Gastrocnemius medialis (tissue), 4 donors: ENCODE results near the gene DMBX1. TPM values are rescaled to one million over a fixed set of nuclear protein-coding genes. Genes with fewer than 3 reads are reported as not detected.

Experiments
- ATAC-seq, 2 donors: fragments of 150-250 bp; one replicate each; pipeline ENCODE4 v1.9.1; 2016
- DNase-seq, 2 donors: peaks; one replicate each; pipeline ENCODE4 v3.0.0-alpha.2; 2019
- H3K27ac ChIP-seq, 4 donors: fragments of 200-600 bp; sonication (generic); 1 replicate in 1 of 4; 2 replicates in 3 of 4; pipeline ENCODE4 v1.5.1; 2016 to 2018; ENCODE audit warnings: mild to moderate bottlenecking in 2 of 4, moderate library complexity in 1 of 4
- H3K27me3 ChIP-seq, 3 donors: fragments of 200-600 bp; sonication (generic) in 2 of 3; 1 replicate in 1 of 3; 2 replicates in 2 of 3; pipeline versions ENCODE4 v1.5.1 to v1.6.0; 2016 to 2019; ENCODE audit warnings: mild to moderate bottlenecking in 1 of 3, moderate library complexity in 1 of 3
- H3K36me3 ChIP-seq, 2 donors: fragments of 200-600 bp; sonication (generic) in 1 of 2; one replicate each; pipeline ENCODE4 v1.5.1; 2017 to 2018
- H3K4me1 ChIP-seq, 2 donors: fragments of 200-600 bp; sonication (generic) in 1 of 2; one replicate each; pipeline ENCODE4 v1.5.1; 2016 to 2017; ENCODE audit warnings: mild to moderate bottlenecking in 2 of 2
- H3K4me3 ChIP-seq, 4 donors: fragments of 200-600 bp; sonication (generic) in 3 of 4; 1 replicate in 1 of 4; 2 replicates in 3 of 4; pipeline ENCODE4 v1.5.1; 2016 to 2019; ENCODE audit warnings: mild to moderate bottlenecking in 2 of 4
- H3K9me3 ChIP-seq, 3 donors: fragments of 200-600 bp; sonication (generic) in 2 of 3; 1 replicate in 1 of 3; 2 replicates in 2 of 3; pipeline ENCODE4 v1.5.1; 2016 to 2019
- POLR2A ChIP-seq, 2 donors: fragments of 450-650 bp; IDR thresholded peaks; one replicate each; pipeline ENCODE4 v1.6.1; 2017; ENCODE audit warnings: antibody characterized with exemption in 2 of 2, mild to moderate bottlenecking in 2 of 2, moderate library complexity in 2 of 2
- in situ Hi-C, 4 donors: fragments of 200-750 bp; cut with MboI; loops; one replicate each; pipeline versions ENCODE4 v1.15.0 to v1.8.0; 2017; ENCODE audit warnings: low sequenced_read_pairs in 4 of 4
- intact Hi-C: fragments of 100-400 bp; cut with DNase I; formaldehyde crosslinking; loops from one replicate; pipeline ENCODE4 v1.15.1; 2023; ENCODE audit warnings: low total_unique reads
- total RNA-seq, 4 donors: library from RNA; depleted of rRNA; stranded (reverse); fragments of >200 nt; gene quantifications; one replicate each; pipeline versions ENCODE4 v1.1.0 to v1.2.3, GENCODE V29; 2016
- TF ChIP-seq, protein P1 (sequence below), 5 experiments: fragments of 450-650 bp in 3 of 5; fragments of 200-600 bp in 2 of 5; sonication (generic) in 2 of 5; IDR thresholded peaks in 4 of 5; conservative IDR thresholded peaks in 1 of 5; 1 replicate in 4 of 5; 2 replicates in 1 of 5; pipeline ENCODE4 v1.5.1; 2016 to 2019; ENCODE audit warnings: antibody characterized with exemption in 5 of 5, mild to moderate bottlenecking in 3 of 5, moderate library complexity in 3 of 5

Gene DMBX1
- total RNA-seq, 4 donors from 2014 or later: not detected

DNA sequence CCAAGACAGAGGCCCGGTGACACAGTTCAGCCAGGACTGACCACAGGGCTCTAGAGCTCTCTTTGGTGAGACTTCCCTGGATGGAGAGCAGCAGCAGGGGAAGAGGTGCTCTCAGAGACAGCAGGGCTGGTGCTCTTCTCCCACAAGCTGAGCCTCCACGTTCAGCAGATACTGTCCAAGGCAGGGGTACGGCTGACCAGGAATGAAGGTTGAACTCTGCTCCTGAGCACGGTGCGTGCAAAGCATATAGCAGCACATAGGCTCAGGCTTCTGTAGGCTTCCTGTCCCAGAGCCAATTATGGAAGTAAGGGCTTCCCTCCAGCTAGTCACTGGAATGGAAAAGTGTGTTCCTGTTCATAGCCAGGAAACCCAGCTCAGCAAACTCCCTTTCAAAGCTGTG, 23.9 kb downstream of the DMBX1 start:
- TF ChIP-seq, protein P1, sequence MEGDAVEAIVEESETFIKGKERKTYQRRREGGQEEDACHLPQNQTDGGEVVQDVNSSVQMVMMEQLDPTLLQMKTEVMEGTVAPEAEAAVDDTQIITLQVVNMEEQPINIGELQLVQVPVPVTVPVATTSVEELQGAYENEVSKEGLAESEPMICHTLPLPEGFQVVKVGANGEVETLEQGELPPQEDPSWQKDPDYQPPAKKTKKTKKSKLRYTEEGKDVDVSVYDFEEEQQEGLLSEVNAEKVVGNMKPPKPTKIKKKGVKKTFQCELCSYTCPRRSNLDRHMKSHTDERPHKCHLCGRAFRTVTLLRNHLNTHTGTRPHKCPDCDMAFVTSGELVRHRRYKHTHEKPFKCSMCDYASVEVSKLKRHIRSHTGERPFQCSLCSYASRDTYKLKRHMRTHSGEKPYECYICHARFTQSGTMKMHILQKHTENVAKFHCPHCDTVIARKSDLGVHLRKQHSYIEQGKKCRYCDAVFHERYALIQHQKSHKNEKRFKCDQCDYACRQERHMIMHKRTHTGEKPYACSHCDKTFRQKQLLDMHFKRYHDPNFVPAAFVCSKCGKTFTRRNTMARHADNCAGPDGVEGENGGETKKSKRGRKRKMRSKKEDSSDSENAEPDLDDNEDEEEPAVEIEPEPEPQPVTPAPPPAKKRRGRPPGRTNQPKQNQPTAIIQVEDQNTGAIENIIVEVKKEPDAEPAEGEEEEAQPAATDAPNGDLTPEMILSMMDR (IDR thresholded peaks at IDR 0.05 in 4 of 5, conservative IDR thresholded peaks at IDR 0.05 in 1 of 5): no peak
- no peak for TF ChIP-seq POLR2A (IDR thresholded peaks at IDR 0.05)
- DNase-seq (no peak), ATAC-seq (no peak)
- no peaks in the 10 kb centered on the region for H3K36me3 ChIP-seq
- no peak overlapping the region for H3K4me3 ChIP-seq
- intact Hi-C loops (no loop called here), in situ Hi-C loops (no loop called here)
- no peak overlapping the region for H3K27ac ChIP-seq
- H3K9me3 ChIP-seq: no peaks in the 10 kb centered on the region
- H3K4me1 ChIP-seq: no peaks in the 10 kb centered on the region
- peaks cover 0 to 3% (median 0%) of the 10 kb centered on the region in 3 donors for H3K27me3 ChIP-seq

DNA sequence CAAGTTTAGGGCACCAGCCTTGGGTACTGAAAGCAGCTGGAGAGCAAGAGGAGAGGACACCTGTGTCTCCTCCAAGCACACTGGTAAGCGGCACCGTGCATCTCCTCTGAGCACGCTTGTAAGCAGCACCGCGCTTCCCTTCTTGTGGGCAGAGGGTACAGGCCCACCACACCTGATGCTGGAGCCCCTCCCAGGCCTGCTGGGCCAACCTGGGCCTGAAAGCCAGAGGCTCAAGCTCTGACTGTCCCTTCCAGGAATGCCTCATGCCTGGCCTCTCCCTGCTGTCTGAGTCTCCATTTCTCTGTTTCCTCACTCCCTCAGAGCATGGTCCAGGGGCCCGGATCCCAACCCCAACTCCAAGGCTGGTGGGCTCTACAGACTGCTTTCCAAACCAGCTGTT, 25.9 kb downstream of the DMBX1 start:
- H3K36me3 ChIP-seq: no peaks in the 10 kb centered on the region
- H3K27ac ChIP-seq: no peak overlapping the region
- TF ChIP-seq, protein P1 (IDR thresholded peaks at IDR 0.05 in 4 of 5, conservative IDR thresholded peaks at IDR 0.05 in 1 of 5): no peak
- in situ Hi-C loops: no loop called here
- no peak overlapping the region for H3K4me3 ChIP-seq
- intact Hi-C loops: no loop called here
- peaks cover 0 to 3% (median 0%) of the 10 kb centered on the region in 3 donors for H3K27me3 ChIP-seq
- ATAC-seq (no peak), DNase-seq (no peak)
- no peaks in the 10 kb centered on the region for H3K9me3 ChIP-seq
- H3K4me1 ChIP-seq: no peaks in the 10 kb centered on the region

GRCh38 chr1:46516200-46516950, 26.7 kb downstream of the DMBX1 start:
- intact Hi-C loops: no loop called here

GRCh38 chr1:46517010-46517600, 27.5 kb downstream of the DMBX1 start:
- H3K4me3 ChIP-seq: no peak overlapping the region
- H3K36me3 ChIP-seq: no peaks in the 10 kb centered on the region
- H3K9me3 ChIP-seq: no peaks in the 10 kb centered on the region
- ATAC-seq (no peak), DNase-seq (no peak)
- in situ Hi-C loops (no loop called here), intact Hi-C loops (no loop called here)
- H3K4me1 ChIP-seq: no peaks in the 10 kb centered on the region
- no peak for TF ChIP-seq POLR2A (IDR thresholded peaks at IDR 0.05)
- TF ChIP-seq, protein P1 (IDR thresholded peaks at IDR 0.05 in 4 of 5, conservative IDR thresholded peaks at IDR 0.05 in 1 of 5): no peak
- H3K27ac ChIP-seq: no peak overlapping the region
- H3K27me3 ChIP-seq: peaks cover 0 to 3% (median 0%) of the 10 kb centered on the region in 3 donors

More at GRCh38 chr1:46516200-46516950, 26.7 kb downstream of the DMBX1 start:
- ATAC-seq (no peak), DNase-seq (no peak)
- Histone ChIP-seq H3K27ac (no peak overlapping the region), H3K9me3 (no peaks in the 10 kb centered on the region), H3K27me3 (peaks cover 0 to 3% (median 0%) of the 10 kb centered on the region in 3 donors), H3K36me3 (no peaks in the 10 kb centered on the region), H3K4me1 (no peaks in the 10 kb centered on the region), H3K4me3 (no peak overlapping the region)
- in situ Hi-C loops: no loop called here
- TF ChIP-seq, protein P1 (IDR thresholded peaks at IDR 0.05 in 4 of 5, conservative IDR thresholded peaks at IDR 0.05 in 1 of 5): no peak
- no peak for TF ChIP-seq POLR2A (IDR thresholded peaks at IDR 0.05)
